Neural crest cell (in vitro differentiated cells): ENCODE results near the gene ATG16L1. TPM values are rescaled to one million over a fixed set of nuclear protein-coding genes. Genes with fewer than 3 reads are reported as not detected.

ENCODE experiments used
- DNase-seq: peaks from one replicate; pipeline ENCODE4 v3.0.0; 2021; ENCODE audit warnings: low read depth, mixed read lengths, low spot score
- H3K27ac Mint-ChIP-seq: one replicate; pipeline ENCODE4 v1.8.0; 2021; ENCODE audit warnings: mild to moderate bottlenecking, mixed read lengths; ENCODE audit not compliant: unreplicated experiment
- H3K27me3 Mint-ChIP-seq: 2 replicates; pipeline ENCODE4 v1.8.0; 2021; ENCODE audit warnings: low read depth, mild to moderate bottlenecking, mixed read lengths
- H3K36me3 Mint-ChIP-seq: 2 replicates; pipeline ENCODE4 v1.8.0; 2021; ENCODE audit warnings: low read depth, mild to moderate bottlenecking, mixed read lengths
- H3K4me1 Mint-ChIP-seq: 2 replicates; pipeline ENCODE4 v1.8.0; 2021; ENCODE audit warnings: mixed read lengths
- H3K4me3 Mint-ChIP-seq: one replicate; pipeline ENCODE4 v1.8.0; 2021; ENCODE audit warnings: mild to moderate bottlenecking, mixed read lengths
- H3K9me3 Mint-ChIP-seq: 2 replicates; pipeline ENCODE4 v1.8.0; 2021; ENCODE audit warnings: mixed read lengths
- CTCF ChIP-seq: fragments of 200-600 bp; sonication (generic); conservative IDR thresholded peaks from 2 replicates; pipeline ENCODE4 v1.5.0; 2021; ENCODE audit warnings: antibody characterized with exemption, mild to moderate bottlenecking
- total RNA-seq: library from RNA; stranded (reverse); gene quantifications from 2 replicates; pipeline ENCODE4 v1.2.1, GENCODE V29; 2021

The ATG16L1 gene
- total RNA-seq, 1 donor from 2014 or later = 28.2 TPM

GRCh38 chr2:233260661-233261060 is 9.2 kb downstream of the ATG16L1 start:
- peaks cover 6% of the 10 kb centered on the region for H3K36me3 Mint-ChIP-seq
- H3K4me1 Mint-ChIP-seq = no peaks in the 10 kb centered on the region
- H3K27me3 Mint-ChIP-seq = no peaks in the 10 kb centered on the region
- H3K4me3 Mint-ChIP-seq = no peak overlapping the region
- TF ChIP-seq CTCF = no peak
- no peak overlapping the region for H3K27ac Mint-ChIP-seq
- H3K9me3 Mint-ChIP-seq = no peaks in the 10 kb centered on the region
- DNase-seq = no peak

- no peaks in the 10 kb centered on the region for H3K9me3 Mint-ChIP-seq
- H3K27ac Mint-ChIP-seq = peak overlapping the region; percentile 24
- H3K27me3 Mint-ChIP-seq = no peaks in the 10 kb centered on the region
- peaks cover 9% of the 10 kb centered on the region for H3K36me3 Mint-ChIP-seq
- H3K4me1 Mint-ChIP-seq = no peaks in the 10 kb centered on the region
- TF ChIP-seq CTCF = no peak
- DNase-seq = no peak
- H3K4me3 Mint-ChIP-seq = no peak overlapping the region
Measured at GRCh38 chr2:233261819-233262555, 10.5 kb downstream of the ATG16L1 start.

- no peaks in the 10 kb centered on the region for H3K4me1 Mint-ChIP-seq
Measured at GRCh38 chr2:233262562-233262961, 11.1 kb downstream of the ATG16L1 start.

GRCh38 chr2:233263045-233263570 is 11.6 kb downstream of the ATG16L1 start:
- Mint-ChIP-seq H3K9me3 (no peaks in the 10 kb centered on the region), H3K4me1 (no peaks in the 10 kb centered on the region), H3K27me3 (no peaks in the 10 kb centered on the region)

More at GRCh38 chr2:233262562-233262961, 11.1 kb downstream of the ATG16L1 start:
- Mint-ChIP-seq H3K27me3 (no peaks in the 10 kb centered on the region), H3K9me3 (no peaks in the 10 kb centered on the region), H3K27ac (peak overlapping the region; percentile 24), H3K4me3 (no peak overlapping the region), H3K36me3 (peaks cover 9% of the 10 kb centered on the region)
- TF ChIP-seq CTCF = no peak
- no peak for DNase-seq

GRCh38 chr2:233264667-233265066 is 13.2 kb downstream of the ATG16L1 start:
- Mint-ChIP-seq H3K4me3 (no peak overlapping the region), H3K36me3 (peaks cover 9% of the 10 kb centered on the region), H3K27me3 (no peaks in the 10 kb centered on the region), H3K9me3 (no peaks in the 10 kb centered on the region), H3K27ac (no peak overlapping the region), H3K4me1 (no peaks in the 10 kb centered on the region)
- TF ChIP-seq CTCF = no peak
- DNase-seq = no peak

More at GRCh38 chr2:233263045-233263570, 11.6 kb downstream of the ATG16L1 start:
- H3K4me3 Mint-ChIP-seq = no peak overlapping the region
- no peak for TF ChIP-seq CTCF
- peaks cover 9% of the 10 kb centered on the region for H3K36me3 Mint-ChIP-seq
- H3K27ac Mint-ChIP-seq = no peak overlapping the region
- DNase-seq = no peak
